ENCODE measurements around the gene FAM131B. TPM values are rescaled to one million over a fixed set of nuclear protein-coding genes. Genes with fewer than 3 reads are reported as not detected.

The FAM131B gene
- total RNA-seq, 1 donor from 2014 or later, result under 0.01 TPM

DNA sequence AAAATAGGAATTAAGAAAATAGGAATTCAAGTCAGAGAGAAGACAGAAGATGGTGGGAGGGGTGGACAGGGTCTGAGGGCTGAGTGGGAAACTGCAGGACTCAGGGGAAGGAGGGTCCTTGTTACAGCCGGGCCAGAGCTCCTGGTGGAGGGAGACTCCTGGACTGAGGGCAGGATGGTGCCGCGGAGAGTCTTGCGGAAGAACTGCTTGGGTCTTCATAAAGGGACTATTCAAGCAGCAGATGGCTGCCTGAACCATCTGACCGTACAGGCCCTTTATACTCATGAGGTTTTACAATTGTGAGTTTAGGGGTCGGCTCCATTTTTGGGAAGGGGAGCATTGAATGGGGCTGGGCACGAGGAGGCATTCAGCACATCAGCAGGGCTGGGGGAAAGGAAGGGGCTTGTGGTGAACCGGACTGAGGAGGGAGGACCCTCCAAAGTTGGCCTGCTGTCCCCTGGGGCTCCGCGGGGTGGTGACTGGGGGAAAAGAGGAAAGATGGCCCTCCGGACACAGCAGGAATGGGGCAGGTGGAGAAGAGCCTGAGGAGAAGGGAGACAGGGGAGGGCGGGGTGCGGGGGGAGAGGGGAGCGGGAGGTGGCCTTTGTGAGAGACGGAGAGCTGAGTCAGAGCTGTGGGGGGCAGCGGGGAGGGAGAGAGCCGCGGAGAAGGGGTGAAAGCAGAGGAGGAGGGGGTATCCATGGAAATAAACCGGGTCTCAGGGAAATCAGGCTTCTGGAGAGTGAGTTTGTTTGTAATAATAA is 1.5 kb downstream of the FAM131B start:
- no peak for DNase-seq (ENCODE audit: low read depth in 2 of 2)

- DNase-seq (ENCODE audit: low read depth in 2 of 2), result no peak
Observed at GRCh38 chr7:143359771-143360353, 2.7 kb downstream of the FAM131B start.

DNA sequence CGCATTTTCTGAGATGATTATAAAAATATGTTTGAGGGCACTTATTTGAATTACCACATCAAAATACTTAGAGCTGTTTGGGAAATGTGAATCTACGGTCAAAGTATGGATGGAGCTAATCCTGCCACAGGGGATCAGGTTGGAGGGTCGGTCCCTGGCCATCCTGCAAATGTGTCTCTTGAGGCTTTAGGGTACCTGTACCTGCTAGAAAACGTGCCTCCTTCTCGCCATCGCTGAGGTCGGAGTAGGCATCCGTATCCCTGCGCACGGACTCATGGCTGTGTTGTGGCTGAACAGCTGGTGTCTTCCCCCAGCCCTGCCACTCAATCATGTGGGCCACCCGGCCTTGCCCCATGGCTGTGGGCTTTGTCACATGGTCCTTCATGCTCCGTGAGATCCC is 3.9 kb downstream of the FAM131B start:
- DNase-seq (ENCODE audit: low read depth in 2 of 2), result no peak

GRCh38 chr7:143356414-143357050 is 6.0 kb downstream of the FAM131B start:
- no peak for DNase-seq (ENCODE audit: low read depth in 2 of 2)

GRCh38 chr7:143355450-143356385 is 6.8 kb downstream of the FAM131B start:
- no peak for DNase-seq (ENCODE audit: low read depth in 2 of 2)

DNA sequence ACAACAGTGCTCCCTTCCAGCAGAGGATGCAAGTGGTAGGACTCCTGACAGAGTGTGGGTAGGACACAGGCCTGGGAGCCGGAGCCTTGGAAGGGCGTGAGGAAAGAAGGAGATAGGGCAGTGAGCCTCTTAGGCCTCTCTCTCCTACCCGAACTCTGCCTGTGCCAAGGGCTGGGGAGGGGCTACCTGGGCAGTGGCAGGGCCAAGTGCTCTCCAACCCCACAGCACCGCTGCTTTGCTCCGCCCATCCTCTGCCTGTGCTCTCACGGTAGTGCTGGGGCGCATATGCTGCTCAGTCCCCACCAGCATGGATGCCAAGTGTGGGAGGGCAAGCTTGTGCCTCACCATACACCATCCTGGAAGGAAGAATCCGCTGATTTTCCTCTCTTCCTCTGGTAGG is 7.5 kb downstream of the FAM131B start:
- DNase-seq (ENCODE audit: low read depth in 2 of 2), result no peak

- DNase-seq (ENCODE audit: low read depth in 2 of 2), result no peak
Observed at GRCh38 chr7:143354376-143354775, 8.1 kb downstream of the FAM131B start.

DNA sequence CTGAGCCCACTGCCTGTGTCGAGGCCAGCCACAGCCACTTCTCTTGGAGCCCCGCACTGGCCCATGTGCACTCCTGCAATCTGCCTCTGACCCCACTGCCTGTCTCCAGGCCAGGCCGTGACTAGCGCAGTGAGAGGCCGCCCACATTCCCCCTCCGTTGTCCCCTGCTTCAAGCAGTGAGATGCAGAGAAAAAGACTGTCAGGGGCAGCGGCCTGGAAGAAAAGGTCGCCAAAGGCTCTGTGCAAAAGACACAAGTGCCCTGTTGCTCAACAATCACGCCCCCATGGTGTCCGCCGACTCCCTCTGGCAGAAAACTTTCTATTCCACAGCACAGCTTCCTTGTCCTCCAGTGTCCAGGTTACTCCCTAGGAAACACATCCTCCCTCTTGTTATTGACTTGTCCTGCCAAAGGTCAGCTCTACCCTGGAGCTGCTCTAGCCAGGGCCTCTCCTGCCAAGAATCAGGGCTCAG is 9.9 kb downstream of the FAM131B start:
- no peak for DNase-seq (ENCODE audit: low read depth in 2 of 2)

DNA sequence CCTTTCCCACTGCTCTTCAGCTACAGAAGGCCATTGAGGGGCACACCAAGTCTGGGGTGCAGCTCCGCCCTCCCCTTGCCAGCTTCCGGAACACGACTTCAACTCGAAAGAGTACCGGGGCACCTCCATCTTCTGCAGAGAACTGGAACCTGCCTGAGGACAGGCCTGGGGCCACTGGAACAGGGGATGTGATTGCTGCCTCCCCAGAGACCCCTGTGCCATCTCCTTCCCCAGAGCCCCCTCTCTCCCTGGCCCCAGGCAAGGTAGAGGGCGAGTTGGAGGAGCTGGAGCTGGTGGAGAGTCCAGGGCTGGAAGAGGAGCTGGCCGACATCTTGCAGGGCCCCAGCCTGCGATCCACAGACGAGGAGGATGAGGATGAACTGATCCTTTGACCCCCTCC is 10.9 kb downstream of the FAM131B start:
- no peak for DNase-seq (ENCODE audit: low read depth in 2 of 2)

- no peak for DNase-seq (ENCODE audit: low read depth in 2 of 2)
Observed at GRCh38 chr7:143351060-143351459, 11.5 kb downstream of the FAM131B start.

DNA sequence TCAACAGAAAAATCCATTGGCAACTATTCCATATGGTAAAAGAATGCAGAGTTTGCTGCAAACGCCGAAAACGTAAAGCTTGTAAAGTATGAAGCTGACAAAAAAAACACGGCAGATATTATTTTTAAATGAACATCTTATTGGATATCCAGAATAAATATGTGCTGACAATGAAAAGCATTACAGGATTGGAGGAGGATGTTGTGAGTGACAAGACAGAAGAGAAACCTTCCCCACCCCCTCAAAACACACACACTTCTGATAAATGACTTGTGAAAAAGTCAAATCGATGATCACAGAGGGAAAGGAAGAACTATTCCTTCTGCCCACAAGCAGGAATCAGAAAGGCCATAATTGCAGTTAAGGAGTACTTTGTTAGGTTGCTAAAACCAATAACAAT is 14.6 kb downstream of the FAM131B start:
- no peak for DNase-seq (ENCODE audit: low read depth in 2 of 2)

GRCh38 chr7:143346018-143346417 is 16.5 kb downstream of the FAM131B start:
- no peak for DNase-seq (ENCODE audit: low read depth in 2 of 2)

DNA sequence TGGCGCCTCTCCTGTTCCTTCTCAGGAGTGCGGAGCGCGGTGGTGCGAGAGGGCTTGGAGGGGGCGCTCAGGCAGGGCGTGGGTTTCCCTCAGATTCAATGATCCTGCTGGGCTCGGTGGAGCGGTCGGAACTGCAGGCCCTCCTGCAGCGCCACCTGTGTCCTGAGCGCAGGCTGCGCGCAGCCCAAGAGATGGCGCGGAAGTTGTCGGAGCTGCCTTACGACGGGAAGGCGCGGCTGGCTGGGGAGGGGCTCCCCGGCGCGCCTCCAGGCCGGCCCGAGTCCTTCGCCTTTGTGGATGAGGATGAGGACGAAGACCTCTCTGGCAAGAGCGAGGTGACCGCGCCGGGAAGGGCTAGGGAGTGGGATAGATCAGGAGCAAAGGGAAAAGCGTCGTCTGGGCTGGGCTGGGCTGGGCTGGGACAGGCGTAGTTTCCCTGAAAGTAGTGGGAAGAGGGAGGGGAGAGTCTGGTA is 17.0 kb downstream of the FAM131B start:
- DNase-seq (ENCODE audit: low read depth in 2 of 2), result peak; percentile 35 to 53

DNA sequence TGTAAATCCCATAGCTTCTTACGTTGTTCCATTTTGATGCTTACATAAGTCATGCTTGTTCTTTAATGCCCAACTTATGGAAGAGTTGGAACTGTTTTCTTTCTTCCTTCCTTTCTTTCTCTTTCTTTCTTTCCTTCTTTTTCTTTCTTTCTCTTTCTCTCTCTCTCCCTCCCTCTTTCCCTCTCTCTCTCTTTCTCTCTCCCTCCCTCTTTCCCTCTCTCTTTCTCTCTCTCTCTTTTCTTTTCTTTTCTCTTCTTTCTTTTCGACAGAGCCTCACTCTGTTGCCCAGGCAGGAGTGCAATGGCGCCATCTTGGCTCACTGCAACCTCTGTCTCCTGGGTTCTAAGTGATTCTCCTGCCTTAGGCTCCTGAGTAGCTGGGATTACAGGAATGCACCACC is 18.9 kb downstream of the FAM131B start:
- DNase-seq (ENCODE audit: low read depth in 2 of 2), result no peak

GRCh38 chr7:143341842-143342241 is 20.7 kb downstream of the FAM131B start:
- DNase-seq (ENCODE audit: low read depth in 2 of 2), result no peak

- no peak for DNase-seq (ENCODE audit: low read depth in 2 of 2)
Observed at GRCh38 chr7:143337216-143337615, 25.3 kb downstream of the FAM131B start.

DNA sequence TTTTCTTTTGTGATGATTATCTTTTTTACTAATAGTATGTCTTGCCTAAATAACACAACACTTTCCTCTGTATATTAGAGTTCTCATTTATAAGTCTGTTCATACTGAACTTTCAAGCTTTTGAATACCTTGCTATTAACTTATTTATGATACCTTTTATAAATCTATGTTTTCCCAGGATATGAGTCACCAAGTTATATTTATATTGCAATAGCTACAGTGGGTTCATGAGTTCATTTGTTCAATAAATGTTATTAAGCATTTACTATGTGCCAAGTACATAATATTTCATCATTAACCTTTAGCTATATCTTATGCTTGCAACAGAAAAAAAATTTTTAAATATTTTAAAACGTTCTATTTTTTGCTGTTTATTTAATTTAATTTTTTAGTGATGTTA is 28.3 kb downstream of the FAM131B start:
- DNase-seq (ENCODE audit: low read depth in 2 of 2), result no peak

DNA sequence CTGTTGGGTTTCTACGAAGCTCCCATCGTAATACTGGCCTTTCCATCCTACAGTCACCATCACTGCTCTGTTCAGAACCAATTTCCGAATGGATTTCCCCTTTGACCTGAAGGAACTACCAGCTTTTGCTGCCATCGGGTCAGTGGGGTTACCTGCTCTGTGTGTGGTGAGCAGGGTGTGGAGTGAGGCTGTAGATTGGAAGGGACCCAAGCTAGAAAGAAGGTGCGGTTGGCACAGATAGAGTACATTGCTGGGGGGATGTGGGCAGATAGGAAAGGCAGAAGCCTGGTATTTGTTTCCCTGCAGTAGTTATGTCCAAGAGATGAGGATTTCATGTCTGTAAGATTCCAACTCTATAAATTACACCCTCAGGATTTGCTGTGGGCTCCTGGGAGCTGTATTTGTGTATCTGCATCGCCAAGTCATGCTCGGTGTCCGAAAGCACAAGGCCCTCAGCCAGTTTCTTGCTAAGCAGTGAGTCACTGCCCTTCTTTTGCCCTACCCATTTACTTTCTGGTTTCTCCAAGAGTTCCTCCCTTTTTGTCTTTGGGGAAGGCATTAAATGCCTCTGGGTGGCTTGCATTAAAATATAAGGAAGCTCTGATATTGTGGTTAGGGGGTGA is 31.2 kb downstream of the FAM131B start:
- peak in 1 of 2 donors; percentile 70 for DNase-seq (ENCODE audit: low read depth in 2 of 2)

GRCh38 chr7:143329471-143330170 is 32.9 kb downstream of the FAM131B start:
- no peak for DNase-seq (ENCODE audit: low read depth in 2 of 2)

- no peak for DNase-seq (ENCODE audit: low read depth in 2 of 2)
Observed at GRCh38 chr7:143327903-143328302, 34.6 kb downstream of the FAM131B start.
